T-cell (primary cell): Measurements from ENCODE around the gene APPL1. TPM values are rescaled to one million over a fixed set of nuclear protein-coding genes. Genes with fewer than 3 reads are reported as not detected.
"Not testable (repeated sequence)": the region's sequence is repeated elsewhere in the genome, so short reads cannot be mapped to it uniquely, and the experiment has no call there.

Source experiments
- ATAC-seq, 4 experiments: fragments of 200-7000 bp in 3 of 4; fragments of 150-1000 bp in 1 of 4; cut with Tn5 transposase; replicated peaks in 1 of 4; 1 replicate in 3 of 4; 2 replicates in 1 of 4; pipeline ENCODE4 v1.10.0; 2021; ENCODE audit warnings: moderate library complexity in 3 of 4, mild to moderate bottlenecking in 2 of 4, moderate number of reproducible peaks in 1 of 4
- CTCF ChIA-PET, 2 donors: fragments of 300-600 bp; sonication (Branson Sonifier 250); formaldehyde crosslinking; loops; one replicate each; lab custom pipeline; 2022; ENCODE audit warnings: antibody characterized with exemption in 2 of 2; lab: Charles Lee
- POLR2A ChIA-PET, 2 donors: fragments of 300-600 bp; sonication (Branson Sonifier 250); formaldehyde crosslinking; loops; one replicate each; lab custom pipeline; 2022; ENCODE audit warnings: antibody characterized with exemption in 2 of 2; lab: Charles Lee
- DNase-seq, 35 experiments: peaks; one replicate each; pipeline versions ENCODE4 v3.0.0 to v3.0.0-alpha.2; 2013 to 2023
- H3K27ac ChIP-seq: one replicate; pipeline ENCODE4 v1.5.1; 2013; ENCODE audit warnings: low read length
- H3K27me3 ChIP-seq, 2 experiments: replicated peaks in 1 of 2; 1 replicate in 1 of 2; 2 replicates in 1 of 2; pipeline versions ENCODE4 v1.6.1 to v1.7.0; 2013; ENCODE audit warnings: low read length in 1 of 2, mixed read lengths in 1 of 2; ENCODE audit not compliant: control insufficient read depth in 2 of 2, insufficient read depth in 2 of 2; ENCODE audit errors: extremely low read depth in 1 of 2
- H3K36me3 ChIP-seq, 2 donors: 1 replicate in 1 of 2; 2 replicates in 1 of 2; pipeline versions ENCODE4 v1.6.1 to v1.7.0; 2013; ENCODE audit warnings: low read length in 1 of 2; ENCODE audit not compliant: control insufficient read depth in 2 of 2, insufficient read depth in 1 of 2; ENCODE audit errors: extremely low read depth in 1 of 2
- H3K4me1 ChIP-seq, 2 experiments: 1 replicate in 1 of 2; 2 replicates in 1 of 2; pipeline versions ENCODE4 v1.6.1 to v1.7.0; 2013; ENCODE audit warnings: low read length in 2 of 2, mixed read lengths in 1 of 2; ENCODE audit not compliant: insufficient read depth in 2 of 2, control insufficient read depth in 1 of 2; ENCODE audit errors: extremely low read depth in 1 of 2
- H3K4me3 ChIP-seq, 2 donors: 1 replicate in 1 of 2; 2 replicates in 1 of 2; pipeline versions ENCODE4 v1.5.1 to v1.7.0; 2013; ENCODE audit warnings: mild to moderate bottlenecking in 2 of 2, low read length in 1 of 2, moderate library complexity in 1 of 2; ENCODE audit not compliant: control insufficient read depth in 1 of 2; ENCODE audit errors: extremely low read depth in 1 of 2
- H3K9me3 ChIP-seq: 2 replicates; pipeline ENCODE4 v1.7.0; 2013
- H3K27ac Mint-ChIP-seq, 2 donors: one replicate each; pipeline ENCODE4 v1.8.0; 2020 to 2021; ENCODE audit warnings: mild to moderate bottlenecking in 2 of 2, mixed read lengths in 2 of 2
- H3K27me3 Mint-ChIP-seq, 2 donors: one replicate each; pipeline ENCODE4 v1.8.0; 2021 to 2022; ENCODE audit warnings: mixed read lengths in 2 of 2
- H3K36me3 Mint-ChIP-seq: one replicate; pipeline ENCODE4 v1.8.0; 2021; ENCODE audit warnings: mixed read lengths
- H3K4me1 Mint-ChIP-seq, 3 donors: one replicate each; pipeline ENCODE4 v1.8.0; 2020 to 2022; ENCODE audit warnings: mixed read lengths in 3 of 3, mild to moderate bottlenecking in 1 of 3
- H3K4me3 Mint-ChIP-seq, 3 donors: one replicate each; pipeline ENCODE4 v1.8.0; 2020 to 2022; ENCODE audit warnings: mild to moderate bottlenecking in 3 of 3, mixed read lengths in 3 of 3, moderate library complexity in 3 of 3
- H3K9me3 Mint-ChIP-seq, 3 donors: one replicate each; pipeline ENCODE4 v1.8.0; 2020 to 2022; ENCODE audit warnings: mixed read lengths in 3 of 3
- WGBS: methylation state at CpG from one replicate; pipeline ENCODE4 v1.1.5; 2013; ENCODE audit warnings: missing lambda C conversion rate; ENCODE audit not compliant: insufficient coverage; 5-methylcytosine and 5-hydroxymethylcytosine counted together
- total RNA-seq, 35 experiments: library from RNA in 6 of 35; stranded (reverse) in 6 of 35; fragments of 120-200 nt in 1 of 35; gene quantifications; one replicate each; pipeline versions ENCODE4 v1.2.1 to v1.2.4 and lab custom pipeline; 2013 to 2026

APPL1 gene
- total RNA-seq, 5 donors from 2014 or later (not counting 1 experiment from before 2014, with no cell fraction given) = 23.4 to 30.9 (median 26.8) TPM

- Mint-ChIP-seq H3K36me3 (no peaks in the 10 kb centered on the region), H3K4me3 (no peak overlapping the region), H3K27me3 (peaks cover 25 to 29% of the 10 kb centered on the region in 2 donors), H3K4me1 (no peaks in the 10 kb centered on the region), H3K9me3 (no peaks in the 10 kb centered on the region), H3K27ac (no peak overlapping the region)
- no peaks in the 10 kb centered on the region for H3K36me3 ChIP-seq
- ChIA-PET POLR2A (interaction anchor here (0.6 kb wide), 3 partner anchors 60 to 471 kb away, joined by 3 to 6 read pairs (median 4); no protein-coding TSS in a partner anchor), CTCF (no interaction called here)
- H3K27ac ChIP-seq = no peak overlapping the region
- ATAC-seq (no peak), DNase-seq (no peak)
- no peaks in the 10 kb centered on the region for H3K4me1 ChIP-seq
- no CpG with 5 or more reads among the region's 4 CpGs for WGBS
- no peaks in the 10 kb centered on the region for H3K9me3 ChIP-seq
- no peak overlapping the region for H3K4me3 ChIP-seq
- H3K27me3 ChIP-seq = no peaks in the 10 kb centered on the region
Observed at GRCh38 chr3:57292897-57293526, 65.5 kb downstream of the APPL1 start.

DNA sequence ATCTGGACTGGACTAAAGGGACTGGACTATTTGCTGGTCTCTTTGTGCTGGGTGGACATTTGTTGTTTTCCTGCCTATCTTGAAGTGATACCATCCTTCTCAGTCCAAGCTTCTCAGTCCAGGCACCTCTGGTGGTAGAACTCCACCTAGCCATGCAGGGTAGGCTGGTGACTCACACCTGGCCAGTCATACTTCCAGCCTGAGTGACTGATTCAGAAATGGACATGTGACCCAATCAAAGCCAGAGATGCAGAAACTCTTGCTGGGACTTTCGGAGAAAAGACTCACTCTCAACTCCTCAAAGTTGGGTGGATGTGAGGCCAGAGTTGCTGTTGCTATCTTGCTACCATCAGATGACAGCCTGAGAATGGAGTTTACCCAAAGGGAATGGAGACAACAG, 70.5 kb downstream of the APPL1 start:
- Mint-ChIP-seq H3K4me3 (no peak overlapping the region), H3K9me3 (no peaks in the 10 kb centered on the region), H3K36me3 (no peaks in the 10 kb centered on the region), H3K27me3 (peaks cover 27 to 28% of the 10 kb centered on the region in 2 donors), H3K27ac (no peak overlapping the region), H3K4me1 (no peaks in the 10 kb centered on the region)
- Histone ChIP-seq H3K4me1 (no peaks in the 10 kb centered on the region), H3K4me3 (no peak overlapping the region), H3K27ac (no peak overlapping the region), H3K36me3 (no peaks in the 10 kb centered on the region), H3K27me3 (peaks cover 0 to 2% of the 10 kb centered on the region in 2 experiments), H3K9me3 (no peaks in the 10 kb centered on the region)
- no peak for DNase-seq
- CTCF ChIA-PET = no interaction called here
- no CpG with 5 or more reads among the region's 1 CpG for WGBS
- POLR2A ChIA-PET = no interaction called here
- no peak for ATAC-seq

GRCh38 chr3:57303520-57303919, 76.0 kb downstream of the APPL1 start:
- H3K27ac ChIP-seq, H3K27me3 ChIP-seq, H3K4me3 Mint-ChIP-seq, H3K9me3 Mint-ChIP-seq, H3K9me3 ChIP-seq, H3K36me3 Mint-ChIP-seq, H3K4me1 ChIP-seq, ATAC-seq, DNase-seq, POLR2A ChIA-PET, H3K4me3 ChIP-seq, CTCF ChIA-PET, H3K27ac Mint-ChIP-seq, H3K4me1 Mint-ChIP-seq, H3K36me3 ChIP-seq: not testable (repeated sequence)
- H3K27me3 Mint-ChIP-seq = peaks cover 21 to 29% of the 10 kb centered on the region in 2 donors
- WGBS = 82% methylated on average over 5 of the region's 7 CpGs

- no peaks in the 10 kb centered on the region for H3K36me3 Mint-ChIP-seq
Observed at GRCh38 chr3:57309769-57310360, 82.3 kb downstream of the APPL1 start.

GRCh38 chr3:57314204-57314603, 86.7 kb downstream of the APPL1 start:
- peaks cover 3 to 5% (median 4%) of the 10 kb centered on the region in 3 donors for H3K9me3 Mint-ChIP-seq
- no peak for ATAC-seq
- Histone ChIP-seq H3K4me3 (no peak overlapping the region), H3K27ac (no peak overlapping the region), H3K36me3 (no peaks in the 10 kb centered on the region), H3K27me3 (no peaks in the 10 kb centered on the region), H3K9me3 (no peaks in the 10 kb centered on the region), H3K4me1 (no peaks in the 10 kb centered on the region)
- H3K4me3 Mint-ChIP-seq = no peak overlapping the region
- ChIA-PET POLR2A (no interaction called here), CTCF (no interaction called here)
- H3K27ac Mint-ChIP-seq = no peak overlapping the region
- no peaks in the 10 kb centered on the region for H3K36me3 Mint-ChIP-seq
- H3K4me1 Mint-ChIP-seq = no peaks in the 10 kb centered on the region
- no CpG with 5 or more reads among the region's 3 CpGs for WGBS
- DNase-seq = no peak
- H3K27me3 Mint-ChIP-seq = peaks cover 17% of the 10 kb centered on the region in 2 donors

More at GRCh38 chr3:57309769-57310360, 82.3 kb downstream of the APPL1 start:
- no CpG with 5 or more reads among the region's 3 CpGs for WGBS
- peaks cover 0 to 3% of the 10 kb centered on the region in 2 experiments for H3K27me3 ChIP-seq
- H3K27me3 Mint-ChIP-seq = peaks cover 5 to 7% of the 10 kb centered on the region in 2 donors
- ChIA-PET POLR2A (no interaction called here), CTCF (no interaction called here)
- H3K36me3 ChIP-seq = no peaks in the 10 kb centered on the region
- no peak overlapping the region for H3K27ac Mint-ChIP-seq
- no peak for DNase-seq
- H3K9me3 ChIP-seq = no peaks in the 10 kb centered on the region
- no peaks in the 10 kb centered on the region for H3K4me1 Mint-ChIP-seq
- H3K4me1 ChIP-seq = no peaks in the 10 kb centered on the region
- ATAC-seq = no peak
- no peaks in the 10 kb centered on the region for H3K9me3 Mint-ChIP-seq
- no peak overlapping the region for H3K4me3 ChIP-seq
- H3K27ac ChIP-seq = no peak overlapping the region
- no peak overlapping the region for H3K4me3 Mint-ChIP-seq
